Activated CD4-positive, alpha-beta memory T cell treated with anti-CD3 and anti-CD28 coated beads, Interleukin-2, amount 10 ng/mL, durations not matched to agents 7 days and 5 days (primary cell): ENCODE results near the gene MARCHF10. TPM values are rescaled to one million over a fixed set of nuclear protein-coding genes. Genes with fewer than 3 reads are reported as not detected.
"Not testable (repeated sequence)": the region's sequence is repeated elsewhere in the genome, so short reads cannot be mapped to it uniquely, and the experiment has no call there.

Source experiments
- CTCF ChIA-PET: fragments of 350-600 bp; sonication (Branson Sonifier 250); formaldehyde crosslinking; loops from one replicate; lab custom pipeline; 2021; ENCODE audit warnings: antibody characterized with exemption, inconsistent platforms; lab: Charles Lee
- POLR2A ChIA-PET: fragments of 350-600 bp; sonication (Branson Sonifier 250); formaldehyde crosslinking; loops from one replicate; lab custom pipeline; 2021; ENCODE audit warnings: antibody characterized with exemption; lab: Charles Lee
- DNase-seq: peaks from one replicate; pipeline ENCODE4 v3.0.0-alpha.2; 2020
- H3K27ac Mint-ChIP-seq: one replicate; pipeline ENCODE4 v1.8.0; 2021; ENCODE audit warnings: mild to moderate bottlenecking, mixed read lengths
- H3K27me3 Mint-ChIP-seq: one replicate; pipeline ENCODE4 v1.8.0; 2021; ENCODE audit warnings: mixed read lengths
- H3K36me3 Mint-ChIP-seq: one replicate; pipeline ENCODE4 v1.8.0; 2021; ENCODE audit warnings: low read depth, mixed read lengths
- H3K4me1 Mint-ChIP-seq: one replicate; pipeline ENCODE4 v1.8.0; 2021; ENCODE audit warnings: mixed read lengths
- H3K4me3 Mint-ChIP-seq: one replicate; pipeline ENCODE4 v1.8.0; 2021; ENCODE audit warnings: mild to moderate bottlenecking, mixed read lengths
- H3K9me3 Mint-ChIP-seq: one replicate; pipeline ENCODE4 v1.8.0; 2021; ENCODE audit warnings: mixed read lengths
- total RNA-seq, 2 experiments: library from RNA; stranded (reverse); gene quantifications; one replicate each; pipeline ENCODE4 v1.2.3, GENCODE V29; 2021

The MARCHF10 gene
- total RNA-seq, 2 experiments from 2014 or later, result not detected

DNA sequence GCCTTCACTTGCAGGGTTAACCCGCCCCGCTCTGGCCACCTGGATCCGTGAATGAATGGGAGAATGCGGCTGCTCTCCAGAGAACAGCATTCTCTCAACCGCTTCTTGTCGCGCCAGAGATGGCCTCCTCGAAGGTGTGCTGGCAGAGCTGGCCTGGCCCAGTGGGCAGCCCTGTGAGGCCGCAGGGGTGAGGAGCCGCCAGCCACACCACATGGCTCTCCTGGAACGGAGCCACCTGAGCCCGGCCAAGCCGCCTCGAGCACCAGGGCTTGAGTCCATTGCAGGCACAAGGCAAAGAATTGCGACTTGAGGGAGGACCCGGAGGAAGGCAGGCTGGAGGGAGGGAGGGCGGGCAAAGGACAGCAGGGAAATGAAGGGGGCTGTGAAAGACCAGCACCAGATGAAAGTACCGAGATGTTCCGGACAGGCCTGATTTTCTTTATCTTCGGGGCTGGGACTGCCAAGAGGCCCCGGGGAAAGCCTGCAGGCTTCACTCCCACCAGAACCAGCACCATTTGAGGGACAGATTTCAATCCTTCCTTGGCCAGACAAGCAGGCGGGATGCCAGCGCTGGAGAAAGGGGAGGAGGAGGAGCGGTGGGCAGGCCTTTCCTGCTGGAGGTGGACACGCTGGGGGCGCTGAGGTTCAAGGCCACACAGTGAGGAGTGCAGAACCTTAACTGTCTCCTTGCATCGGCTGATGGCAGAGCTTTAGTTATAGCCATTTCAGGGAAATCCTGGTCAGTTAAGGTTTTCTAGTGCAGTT, 111.2 kb downstream of the MARCHF10 start:
- ChIA-PET CTCF (no interaction called here), POLR2A (no interaction called here)
- no peaks in the 10 kb centered on the region for H3K36me3 Mint-ChIP-seq
- H3K27me3 Mint-ChIP-seq, result peaks cover 8% of the 10 kb centered on the region
- H3K9me3 Mint-ChIP-seq, result no peaks in the 10 kb centered on the region
- H3K4me3 Mint-ChIP-seq, result no peak overlapping the region
- DNase-seq, result no peak
- no peak overlapping the region for H3K27ac Mint-ChIP-seq
- H3K4me1 Mint-ChIP-seq, result no peaks in the 10 kb centered on the region

DNA sequence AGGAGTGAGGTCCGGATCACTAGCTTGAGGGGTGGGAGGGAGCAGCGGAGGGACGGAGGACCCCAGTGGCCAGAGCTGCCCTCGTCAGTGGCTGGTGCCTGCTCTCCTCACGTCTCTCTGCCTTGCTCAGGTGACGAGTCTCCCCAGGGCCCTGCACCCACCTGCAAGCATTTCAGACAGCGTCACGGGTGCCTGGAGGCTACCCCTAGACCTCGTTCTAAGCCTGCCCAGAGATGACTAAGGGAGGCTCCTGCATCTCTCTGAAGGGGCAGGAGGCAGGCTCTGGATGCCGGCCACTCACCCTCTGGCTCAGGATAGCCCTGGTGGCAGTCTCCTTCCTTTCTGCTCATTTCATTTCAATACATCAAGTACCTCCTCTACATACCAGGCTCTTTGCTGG, 111.9 kb downstream of the MARCHF10 start:
- POLR2A ChIA-PET, result no interaction called here
- H3K27ac Mint-ChIP-seq, result no peak overlapping the region
- H3K4me1 Mint-ChIP-seq, result no peaks in the 10 kb centered on the region
- CTCF ChIA-PET, result no interaction called here
- H3K4me3 Mint-ChIP-seq, result no peak overlapping the region
- no peak for DNase-seq
- H3K27me3 Mint-ChIP-seq, result peaks cover 8% of the 10 kb centered on the region
- H3K36me3 Mint-ChIP-seq, result no peaks in the 10 kb centered on the region
- H3K9me3 Mint-ChIP-seq, result no peaks in the 10 kb centered on the region

DNA sequence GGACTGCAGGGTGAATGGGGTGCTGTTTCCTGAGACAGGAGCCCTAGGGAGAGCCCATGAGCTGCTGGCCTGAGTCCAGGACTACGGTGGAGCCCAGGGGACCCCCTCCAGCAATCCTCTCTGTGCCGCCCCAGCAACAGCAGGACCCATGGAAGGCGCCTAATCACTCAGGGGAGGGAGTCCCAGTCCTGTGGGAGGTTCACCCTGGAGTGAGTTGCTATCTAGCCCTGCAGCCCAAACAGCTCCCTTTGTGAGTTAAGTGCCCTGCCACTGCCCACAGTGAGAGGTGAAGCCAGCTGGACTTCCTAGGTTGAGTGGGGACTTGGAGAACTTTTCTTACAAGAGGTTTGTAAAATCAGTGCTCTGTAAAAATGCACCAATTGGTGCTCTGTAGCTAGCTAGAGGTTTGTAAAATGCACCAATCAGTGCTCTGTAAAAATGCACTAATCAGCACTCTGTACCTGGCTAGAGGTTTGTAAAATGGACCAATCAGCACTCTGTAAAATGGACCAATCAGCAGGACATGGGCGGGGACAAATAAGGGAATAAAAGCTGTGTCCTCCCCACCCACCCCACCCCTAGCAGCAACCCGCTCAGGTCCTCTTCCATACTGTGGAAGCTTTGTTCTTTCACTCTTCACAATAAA, 112.9 kb downstream of the MARCHF10 start:
- H3K4me1 Mint-ChIP-seq, H3K27me3 Mint-ChIP-seq, CTCF ChIA-PET, DNase-seq, H3K9me3 Mint-ChIP-seq, H3K27ac Mint-ChIP-seq, H3K4me3 Mint-ChIP-seq, H3K36me3 Mint-ChIP-seq, POLR2A ChIA-PET: not testable (repeated sequence)

DNA sequence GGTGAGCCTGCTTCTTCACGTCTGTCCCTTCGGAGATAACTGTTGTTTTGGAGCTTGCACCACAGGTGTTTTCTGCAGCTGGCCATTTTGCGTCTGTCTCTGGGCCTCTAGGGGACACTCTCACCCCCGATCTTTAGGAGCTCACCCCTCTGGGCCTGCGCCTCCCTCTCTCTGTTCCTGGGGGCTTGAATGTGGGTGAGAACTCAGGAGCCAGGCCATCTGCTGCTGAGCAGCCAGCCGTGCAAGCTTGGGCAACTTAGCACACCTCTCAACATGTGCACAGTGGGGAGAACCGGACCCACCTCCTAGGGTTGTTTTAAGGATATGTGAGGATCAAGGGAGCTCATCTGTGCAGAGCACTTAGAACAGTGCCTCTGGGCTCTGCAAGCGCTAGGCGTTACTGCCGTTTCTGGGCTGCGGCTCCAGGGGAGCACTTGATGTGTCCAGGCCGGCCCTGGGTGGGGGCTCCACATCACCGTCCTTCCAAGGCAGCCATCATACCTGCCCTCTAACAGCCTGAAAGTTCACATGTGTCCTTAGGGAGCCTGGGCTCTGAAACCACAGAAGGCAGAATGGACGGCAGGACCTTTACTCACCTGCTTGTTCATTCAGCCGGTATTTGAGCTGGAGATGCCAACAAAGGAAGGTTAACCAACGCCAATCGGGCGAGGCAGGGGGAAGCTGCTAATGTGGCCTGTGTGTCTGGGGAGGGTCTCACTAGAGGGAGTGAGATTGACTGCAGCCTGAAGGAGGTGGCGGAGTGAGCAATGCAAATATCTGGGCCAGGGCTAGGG, 114.3 kb downstream of the MARCHF10 start:
- peaks cover 2% of the 10 kb centered on the region for H3K27me3 Mint-ChIP-seq
- no peak overlapping the region for H3K27ac Mint-ChIP-seq
- no peaks in the 10 kb centered on the region for H3K4me1 Mint-ChIP-seq
- H3K36me3 Mint-ChIP-seq, result no peaks in the 10 kb centered on the region
- POLR2A ChIA-PET, result no interaction called here
- CTCF ChIA-PET, result interaction anchor here (0.8 kb wide), 1 partner anchor 15 kb away, joined by 3 read pairs; no protein-coding TSS in a partner anchor
- no peak for DNase-seq
- H3K4me3 Mint-ChIP-seq, result no peak overlapping the region
- H3K9me3 Mint-ChIP-seq, result no peaks in the 10 kb centered on the region

DNA sequence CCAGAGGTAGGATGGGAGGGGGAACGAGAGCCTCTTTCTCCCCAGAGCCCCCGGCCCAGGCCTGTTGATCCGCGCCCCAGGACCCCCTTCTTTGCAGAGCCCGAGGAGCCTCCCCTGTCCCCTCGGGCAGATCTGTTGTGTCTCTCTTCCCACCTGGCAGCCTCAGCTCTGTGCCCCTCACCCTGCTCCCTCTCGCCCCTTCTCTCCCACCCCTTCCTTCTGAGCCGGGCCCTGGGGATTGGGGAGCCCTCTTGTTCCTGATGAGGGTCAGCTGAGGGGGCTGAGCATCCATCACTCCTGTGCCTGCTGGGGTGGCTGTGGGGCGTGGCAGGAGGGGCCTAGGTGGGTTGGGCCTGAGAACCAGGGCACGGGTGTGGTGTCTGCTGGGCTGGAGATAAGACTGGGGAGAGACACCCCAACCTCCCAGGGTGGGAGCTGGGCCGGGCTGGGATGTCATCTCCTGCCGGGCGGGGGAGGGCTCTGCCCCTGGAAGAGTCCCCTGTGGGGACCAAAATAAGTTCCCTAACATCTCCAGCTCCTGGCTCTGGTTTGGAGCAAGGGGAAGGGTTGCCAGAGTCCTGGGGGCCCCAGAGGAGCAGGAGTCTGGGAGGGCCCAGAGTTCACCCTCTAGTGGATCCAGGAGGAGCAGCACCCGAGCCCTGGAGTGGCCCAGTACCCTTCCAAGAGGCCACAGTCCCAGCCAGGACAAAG, 115.2 kb downstream of the MARCHF10 start:
- H3K27ac Mint-ChIP-seq, result no peak overlapping the region
- CTCF ChIA-PET, result interaction anchor here (0.8 kb wide), 1 partner anchor 14 kb away, joined by 3 read pairs; no protein-coding TSS in a partner anchor
- POLR2A ChIA-PET, result no interaction called here
- H3K4me1 Mint-ChIP-seq, result no peaks in the 10 kb centered on the region
- DNase-seq, result no peak
- H3K36me3 Mint-ChIP-seq, result no peaks in the 10 kb centered on the region
- no peak overlapping the region for H3K4me3 Mint-ChIP-seq
- no peaks in the 10 kb centered on the region for H3K9me3 Mint-ChIP-seq
- peaks cover under 1% of the 10 kb centered on the region for H3K27me3 Mint-ChIP-seq

DNA sequence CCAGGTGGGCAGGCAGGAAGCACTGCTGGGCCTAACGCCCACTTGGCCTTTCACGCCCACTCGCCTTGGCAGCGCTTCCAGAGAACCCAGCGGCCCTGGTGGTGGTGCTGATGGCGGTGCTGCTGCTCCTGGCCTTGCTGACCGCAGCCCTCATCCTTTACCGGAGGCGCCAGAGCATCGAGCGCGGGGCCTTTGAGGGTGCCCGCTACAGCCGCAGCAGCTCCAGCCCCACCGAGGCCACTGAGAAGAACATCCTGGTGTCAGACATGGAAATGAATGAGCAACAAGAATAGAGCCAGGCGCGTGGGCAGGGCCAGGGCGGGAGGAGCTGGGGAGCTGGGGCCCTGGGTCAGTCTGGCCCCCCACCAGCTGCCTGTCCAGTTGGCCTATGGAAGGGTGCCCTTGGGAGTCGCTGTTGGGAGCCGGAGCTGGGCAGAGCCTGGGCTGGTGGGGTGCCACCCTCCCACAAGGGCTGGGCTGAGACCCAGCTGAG, 115.9 kb downstream of the MARCHF10 start:
- Mint-ChIP-seq H3K4me3 (no peak overlapping the region), H3K27me3 (no peaks in the 10 kb centered on the region), H3K4me1 (no peaks in the 10 kb centered on the region), H3K36me3 (no peaks in the 10 kb centered on the region), H3K9me3 (no peaks in the 10 kb centered on the region), H3K27ac (no peak overlapping the region)
- no peak for DNase-seq
- ChIA-PET POLR2A (no interaction called here), CTCF (interaction anchor here (0.7 kb wide), 1 partner anchor 50 kb away, joined by 4 read pairs; no protein-coding TSS in a partner anchor)

DNA sequence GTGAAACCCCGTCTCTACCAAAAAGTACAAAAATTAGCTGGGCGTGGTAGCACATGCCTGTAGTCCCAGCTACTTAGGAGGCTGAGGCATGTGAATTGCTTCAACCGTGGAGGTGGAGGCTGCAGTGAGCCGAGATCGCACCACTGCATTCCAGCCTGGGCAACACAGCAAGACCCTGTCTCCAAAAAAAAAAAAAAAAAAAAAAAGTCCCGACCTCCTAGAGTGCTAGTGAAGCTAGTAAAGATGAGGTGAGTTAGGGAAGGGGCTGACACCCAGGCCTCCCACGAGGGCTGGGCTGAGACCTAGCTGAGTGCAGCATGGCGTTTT, 116.6 kb downstream of the MARCHF10 start:
- H3K27ac Mint-ChIP-seq, H3K4me1 Mint-ChIP-seq, H3K4me3 Mint-ChIP-seq, H3K27me3 Mint-ChIP-seq, H3K36me3 Mint-ChIP-seq, POLR2A ChIA-PET, DNase-seq, H3K9me3 Mint-ChIP-seq: not testable (repeated sequence)
- CTCF ChIA-PET, result interaction anchor here (0.7 kb wide), 1 partner anchor 50 kb away, joined by 4 read pairs; no protein-coding TSS in a partner anchor

DNA sequence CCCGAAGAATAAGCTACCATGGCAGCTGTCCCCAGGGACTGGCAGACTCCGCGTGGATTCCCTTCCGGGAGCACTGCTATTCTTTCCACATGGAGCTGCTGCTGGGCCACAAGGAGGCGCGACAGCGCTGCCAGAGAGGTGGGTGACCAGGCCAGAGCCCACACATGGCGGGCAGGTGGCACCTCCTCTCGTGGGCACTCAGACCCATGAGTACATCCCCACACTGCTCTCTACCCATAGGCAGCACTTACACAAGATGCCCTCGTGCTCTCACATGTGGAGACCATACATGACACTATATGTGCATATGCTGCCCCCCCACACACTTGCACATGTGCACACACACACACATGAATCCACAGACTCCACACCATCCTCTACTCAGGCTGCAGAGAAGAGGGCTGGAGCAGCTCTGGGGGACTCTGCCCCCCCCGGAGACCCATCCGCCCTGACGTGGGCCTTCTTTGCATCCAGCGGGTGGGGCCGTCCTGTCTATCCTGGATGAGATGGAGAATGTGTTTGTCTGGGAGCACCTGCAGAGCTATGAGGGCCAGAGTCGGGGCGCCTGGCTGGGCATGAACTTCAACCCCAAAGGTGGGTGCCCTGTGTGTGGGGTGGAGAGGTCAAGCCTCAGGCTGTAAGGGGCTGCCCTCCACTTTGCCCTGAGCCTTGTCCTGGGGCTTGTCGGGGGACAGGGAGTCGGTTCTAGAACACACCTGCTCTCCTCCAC, 117.8 kb downstream of the MARCHF10 start:
- H3K9me3 Mint-ChIP-seq, result no peaks in the 10 kb centered on the region
- H3K4me3 Mint-ChIP-seq, result no peak overlapping the region
- H3K36me3 Mint-ChIP-seq, result no peaks in the 10 kb centered on the region
- no peaks in the 10 kb centered on the region for H3K27me3 Mint-ChIP-seq
- POLR2A ChIA-PET, result no interaction called here
- CTCF ChIA-PET, result no interaction called here
- DNase-seq, result no peak
- H3K4me1 Mint-ChIP-seq, result no peaks in the 10 kb centered on the region
- H3K27ac Mint-ChIP-seq, result no peak overlapping the region

DNA sequence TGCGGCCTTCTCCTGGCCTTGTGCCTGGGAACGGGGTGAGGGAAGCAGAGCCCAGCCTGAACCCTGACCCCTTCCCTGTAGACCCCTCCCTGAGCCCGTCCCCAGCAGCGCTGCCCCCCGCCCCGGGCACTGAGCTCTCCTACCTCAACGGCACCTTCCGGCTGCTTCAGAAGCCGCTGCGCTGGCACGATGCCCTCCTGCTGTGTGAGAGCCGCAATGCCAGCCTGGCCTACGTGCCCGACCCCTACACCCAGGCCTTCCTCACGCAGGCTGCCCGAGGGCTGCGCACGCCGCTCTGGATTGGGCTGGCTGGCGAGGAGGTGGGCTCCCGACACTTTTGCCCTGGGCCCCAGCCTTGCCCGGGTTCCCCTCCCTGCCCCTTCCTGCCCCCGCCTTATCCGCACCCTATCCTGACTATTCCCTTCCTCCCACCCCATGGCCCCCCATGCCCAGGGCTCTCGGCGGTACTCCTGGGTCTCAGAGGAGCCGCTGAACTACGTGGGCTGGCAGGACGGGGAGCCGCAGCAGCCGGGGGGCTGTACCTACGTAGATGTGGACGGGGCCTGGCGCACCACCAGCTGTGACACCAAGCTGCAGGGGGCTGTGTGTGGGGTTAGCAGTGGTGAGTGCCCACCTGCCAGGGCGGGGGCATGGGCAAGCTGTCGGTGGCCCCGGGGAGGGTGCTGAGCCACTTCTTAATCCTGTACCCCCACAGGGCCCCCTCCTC, 118.5 kb downstream of the MARCHF10 start:
- H3K27me3 Mint-ChIP-seq, result no peaks in the 10 kb centered on the region
- no peaks in the 10 kb centered on the region for H3K4me1 Mint-ChIP-seq
- no peak overlapping the region for H3K27ac Mint-ChIP-seq
- DNase-seq, result no peak
- ChIA-PET CTCF (no interaction called here), POLR2A (no interaction called here)
- no peak overlapping the region for H3K4me3 Mint-ChIP-seq
- H3K9me3 Mint-ChIP-seq, result no peaks in the 10 kb centered on the region
- H3K36me3 Mint-ChIP-seq, result no peaks in the 10 kb centered on the region

DNA sequence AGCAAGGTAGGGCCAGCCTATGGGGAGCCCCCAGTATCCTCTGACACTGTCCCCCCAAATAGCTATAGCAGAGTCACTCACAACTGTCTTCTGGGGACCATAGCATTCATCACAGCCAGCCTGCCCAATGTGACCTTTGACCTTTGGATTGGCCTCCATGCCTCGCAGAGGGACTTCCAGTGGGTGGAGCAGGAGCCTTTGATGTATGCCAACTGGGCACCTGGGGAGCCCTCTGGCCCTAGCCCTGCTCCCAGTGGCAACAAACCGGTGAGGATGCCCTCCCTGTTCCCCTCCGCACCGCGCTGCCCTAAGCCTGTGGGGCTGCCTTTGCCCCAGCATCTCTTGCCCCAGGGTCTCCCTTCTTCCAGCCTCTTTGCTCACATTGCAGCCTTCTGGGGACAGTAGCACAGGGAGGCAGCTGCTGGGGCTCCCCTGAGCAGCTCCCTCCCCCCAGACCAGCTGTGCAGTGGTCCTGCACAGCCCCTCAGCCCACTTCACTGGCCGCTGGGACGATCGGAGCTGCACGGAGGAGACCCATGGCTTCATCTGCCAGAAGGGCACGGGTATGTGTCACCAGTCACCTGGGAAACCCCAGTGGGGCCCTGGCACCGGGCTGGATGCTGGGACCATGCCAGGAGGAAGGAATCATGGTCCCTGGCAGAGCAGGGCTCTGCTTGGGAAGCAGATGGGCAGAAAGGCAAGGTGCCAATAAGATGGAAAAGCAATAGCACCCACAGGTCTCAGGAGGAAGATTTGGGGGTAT, 119.5 kb downstream of the MARCHF10 start:
- no peaks in the 10 kb centered on the region for H3K9me3 Mint-ChIP-seq
- CTCF ChIA-PET, result no interaction called here
- H3K27ac Mint-ChIP-seq, result no peak overlapping the region
- no peaks in the 10 kb centered on the region for H3K4me1 Mint-ChIP-seq
- POLR2A ChIA-PET, result no interaction called here
- H3K27me3 Mint-ChIP-seq, result no peaks in the 10 kb centered on the region
- H3K4me3 Mint-ChIP-seq, result no peak overlapping the region
- no peak for DNase-seq
- no peaks in the 10 kb centered on the region for H3K36me3 Mint-ChIP-seq

DNA sequence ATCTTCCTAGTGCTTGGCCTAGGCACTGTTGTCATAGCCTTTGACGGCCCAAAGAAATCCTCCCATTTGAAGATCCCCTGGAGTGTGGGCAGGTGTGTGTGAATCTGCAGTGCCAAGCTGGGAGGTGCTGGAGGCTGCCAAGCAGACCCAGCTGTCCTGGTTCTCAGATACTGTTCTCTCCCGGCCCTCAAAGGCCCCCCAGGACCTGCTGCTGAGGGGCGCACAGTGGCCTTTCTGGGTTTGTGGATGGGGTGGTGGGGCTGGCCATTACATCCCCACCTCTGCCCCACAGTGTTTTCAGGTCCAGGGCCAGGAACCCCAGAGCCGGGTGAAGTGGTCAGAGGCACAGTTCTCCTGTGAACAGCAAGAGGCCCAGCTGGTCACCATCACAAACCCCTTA, 120.1 kb downstream of the MARCHF10 start:
- Mint-ChIP-seq H3K27me3 (no peaks in the 10 kb centered on the region), H3K4me1 (no peaks in the 10 kb centered on the region), H3K27ac (no peak overlapping the region), H3K36me3 (no peaks in the 10 kb centered on the region), H3K4me3 (no peak overlapping the region), H3K9me3 (no peaks in the 10 kb centered on the region)
- POLR2A ChIA-PET, result no interaction called here
- CTCF ChIA-PET, result no interaction called here
- DNase-seq, result no peak
